ENCODE data around the gene SNX6. TPM values are rescaled to one million over a fixed set of nuclear protein-coding genes. Genes with fewer than 3 reads are reported as not detected.

The SNX6 gene
- total and polyA plus RNA-seq, 9 of the 15 experiments (the other 6 are each of a cell fraction or from before 2014, with no cell fraction given): 34.6 to 111 (median 57.5) TPM

GRCh38 chr14:34604995-34605394 is 25.0 kb downstream of the SNX6 start:
- no peak for ATAC-seq
- no peak for DNase-seq (ENCODE audit: extremely low read depth in 1 of 4, low spot score in 3 of 4)
- no peaks in the 10 kb centered on the region for H3K27me3 ChIP-seq (ENCODE audit: control insufficient read depth in 2 of 2, insufficient read depth in 2 of 2, low read length in 2 of 2)
- H3K9me1 ChIP-seq (ENCODE audit: control insufficient read depth, insufficient read depth, low read length): no peaks in the 10 kb centered on the region
- no peak overlapping the region for H2AFZ ChIP-seq (ENCODE audit: low read depth, low read length)
- FAIRE-seq: no peak
- no TSS peak for BruUV-seq (replicated peaks)
- H4K20me1 ChIP-seq (replicated peaks; ENCODE audit: control insufficient read depth, insufficient read depth, low read length): no peaks in the 10 kb centered on the region
- H3K4me2 ChIP-seq (ENCODE audit: insufficient read depth, low read length): no peak overlapping the region
- H3K9me3 ChIP-seq (replicated peaks; ENCODE audit: control insufficient read depth, insufficient read depth, low read depth, low read length): no peaks in the 10 kb centered on the region
- in situ Hi-C loops (cut with MboI): no loop called here
- WGBS (ENCODE audit: insufficient coverage, low coverage, missing lambda C conversion rate): 100% methylated on average over 1 of the region's 1 CpG
- H3K4me1 ChIP-seq (replicated peaks in 1 of 2; ENCODE audit: control insufficient read depth in 2 of 2, insufficient read depth in 2 of 2, low read length in 2 of 2): no peaks in the 10 kb centered on the region
- no peak overlapping the region for H3K4me3 ChIP-seq
- ChIA-PET POLR2A (no interaction called here), CTCF (ENCODE audit: low intra/inter-chr PET ratio) (no interaction called here)
- TF ChIP-seq HEY1 (CRISPR knock-in tag; IDR thresholded peaks at IDR 0.05; ENCODE audit: borderline replicate concordance) (no peak), SAFB (IDR thresholded peaks at IDR 0.05; ENCODE audit: borderline replicate concordance, low read depth, low read length) (no peak), BRCA1 (IDR thresholded peaks at IDR 0.05) (no peak), BRCA1 (CRISPR knock-in tag; IDR thresholded peaks at IDR 0.05) (no peak)
- H3K9ac ChIP-seq (ENCODE audit: insufficient read depth in 1 of 2, low read depth in 2 of 2, low read length in 2 of 2): no peak overlapping the region
- H3K79me2 ChIP-seq (ENCODE audit: control insufficient read depth, insufficient read depth, low read length): no peaks in the 10 kb centered on the region
- H3K27ac ChIP-seq (ENCODE audit: extremely low read depth, low read depth, low read length): no peak overlapping the region
- peaks cover 64% of the 10 kb centered on the region; the same call in 2 of the 3 replicates for H3K36me3 ChIP-seq (ENCODE audit: control insufficient read depth, insufficient read depth, low read length)
- intact Hi-C loops (cut with micrococcal nuclease): no loop called here

DNA sequence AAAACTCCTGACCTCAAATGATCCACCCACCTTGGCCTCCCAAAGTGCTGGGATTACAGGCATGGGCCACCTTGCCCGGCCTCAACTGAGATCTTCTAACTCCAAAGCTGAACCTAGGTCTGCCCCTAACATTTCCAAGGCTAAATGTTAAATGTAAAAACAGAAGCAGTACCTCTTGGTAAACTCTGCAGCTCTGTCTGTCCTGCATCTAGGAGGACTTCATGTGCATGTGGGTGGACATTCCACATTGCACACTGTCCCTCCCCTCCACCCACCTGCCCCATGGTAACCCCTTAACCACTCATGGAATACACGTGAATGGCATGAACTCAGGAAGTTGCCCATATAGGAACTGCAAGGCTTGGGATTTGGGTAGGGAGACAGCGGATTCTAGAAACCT is 33.1 kb downstream of the SNX6 start:
- H3K36me3 ChIP-seq (ENCODE audit: control insufficient read depth, insufficient read depth, low read length): peaks cover 71% of the 10 kb centered on the region; the same call in 2 of the 3 replicates
- BruUV-seq (replicated peaks): no TSS peak

More for the DNA sequence above, 33.1 kb downstream of the SNX6 start:
- Histone ChIP-seq H3K27ac (ENCODE audit: extremely low read depth, low read depth, low read length) (no peak overlapping the region), H3K4me2 (ENCODE audit: insufficient read depth, low read length) (no peak overlapping the region), H4K20me1 (replicated peaks; ENCODE audit: control insufficient read depth, insufficient read depth, low read length) (no peaks in the 10 kb centered on the region), H3K9me3 (replicated peaks; ENCODE audit: control insufficient read depth, insufficient read depth, low read depth, low read length) (no peaks in the 10 kb centered on the region), H2AFZ (ENCODE audit: low read depth, low read length) (no peak overlapping the region), H3K79me2 (ENCODE audit: control insufficient read depth, insufficient read depth, low read length) (no peaks in the 10 kb centered on the region), H3K9ac (ENCODE audit: insufficient read depth in 1 of 2, low read depth in 2 of 2, low read length in 2 of 2) (no peak overlapping the region), H3K9me1 (ENCODE audit: control insufficient read depth, insufficient read depth, low read length) (no peaks in the 10 kb centered on the region), H3K27me3 (ENCODE audit: control insufficient read depth in 2 of 2, insufficient read depth in 2 of 2, low read length in 2 of 2) (no peaks in the 10 kb centered on the region), H3K4me3 (no peak overlapping the region), H3K4me1 (replicated peaks in 1 of 2; ENCODE audit: control insufficient read depth in 2 of 2, insufficient read depth in 2 of 2, low read length in 2 of 2) (no peaks in the 10 kb centered on the region; a peak in 1 of 5 replicates)
- in situ Hi-C loops (cut with MboI) (no loop called here), intact Hi-C loops (cut with micrococcal nuclease) (no loop called here)
- POLR2A ChIA-PET: no interaction called here
- CTCF ChIA-PET (ENCODE audit: low intra/inter-chr PET ratio): no interaction called here
- FAIRE-seq (no peak), DNase-seq (ENCODE audit: extremely low read depth in 1 of 4, low spot score in 3 of 4) (no peak), ATAC-seq (no peak)
- 81% methylated on average over 3 of the region's 3 CpGs for WGBS (ENCODE audit: insufficient coverage, low coverage, missing lambda C conversion rate)
- TF ChIP-seq SMARCA4 (IDR thresholded peaks at IDR 0.05): no peak

Data from K562 (cell line).